Measurements from ENCODE around the gene PRM3. TPM values are rescaled to one million over a fixed set of nuclear protein-coding genes. Genes with fewer than 3 reads are reported as not detected.
A peak's percentile ranks its signal among the peaks of the same experiment; 100 is the strongest.

PRM3 gene
- total RNA-seq, 1 experiment from 2014 or later, result not detected

DNA sequence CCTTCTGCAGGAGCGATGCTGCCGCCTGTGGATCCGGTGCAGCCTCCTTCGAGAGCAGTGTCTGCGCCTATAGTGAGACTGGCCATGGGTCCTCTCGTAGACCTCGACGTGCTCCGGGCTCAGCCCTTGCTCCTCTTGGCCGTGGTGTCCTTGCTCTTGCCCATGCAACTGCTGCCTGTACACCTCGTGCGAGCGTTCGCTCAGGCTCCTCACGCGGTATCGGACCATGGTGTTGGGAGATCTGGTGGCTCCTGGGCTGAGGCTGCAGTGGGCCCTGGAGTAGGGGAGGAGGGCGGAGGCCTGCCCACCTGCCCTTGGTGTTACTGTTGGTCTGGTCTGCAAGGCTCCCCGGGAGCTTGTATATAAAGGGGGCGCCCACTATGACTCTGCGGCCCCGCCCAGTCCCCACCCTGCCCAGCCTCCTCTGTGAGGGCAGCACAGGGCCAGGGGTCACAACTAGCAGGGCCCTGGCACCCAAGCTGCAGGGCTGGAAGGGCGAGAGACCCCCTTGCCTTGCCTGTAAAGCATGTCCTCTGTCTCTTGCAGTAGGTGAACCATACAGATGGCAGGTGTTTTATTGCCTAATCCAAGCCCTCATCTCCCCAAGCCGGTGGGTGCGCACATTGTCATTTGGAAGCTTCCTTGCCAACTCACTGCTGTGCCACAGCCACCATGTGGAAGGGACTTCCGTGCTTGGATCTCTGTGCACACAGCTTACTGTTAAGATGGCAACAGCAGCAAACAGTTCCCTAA, 2.9 kb upstream of the PRM3 start, which contains the start of gene PRM2:
PRM2 (minus strand) TSS at position 338 of the 753 bp plus-strand sequence; CDS start at position 228, 110 bp downstream.
- WGBS (ENCODE audit: extremely low coverage, insufficient read length, low lambda C conversion rate), result no CpG with 5 or more reads among the region's 26 CpGs
- no peaks in the 10 kb centered on the region for H3K79me1 ChIP-seq (ENCODE audit: insufficient read depth, low read depth, low read length, poor library complexity, severe bottlenecking)
- H3K27me3 ChIP-seq (ENCODE audit: insufficient read depth, low read length), result no peaks in the 10 kb centered on the region
- H3K4me1 ChIP-seq (ENCODE audit: insufficient read depth, low read length), result no peaks in the 10 kb centered on the region; the same call in 1 of the 2 replicates
- no peak within 1 kb of the TSS for H3K4ac ChIP-seq (ENCODE audit: low read depth, low read length)
- no peak within 1 kb of the TSS for H3T11ph ChIP-seq (ENCODE audit: low read length)
- no peak within 1 kb of the TSS; the same call in 1 of the 2 replicates for H3K14ac ChIP-seq (ENCODE audit: insufficient read depth, low read length)
- peak within 1 kb of the TSS in 1 of 3 experiments; percentile 87; a peak in 1 of 7 replicates for H3K27ac Mint-ChIP-seq
- H3K4me2 ChIP-seq (ENCODE audit: insufficient read depth, insufficient read length, low read length), result no peak within 1 kb of the TSS
- no peak within 1 kb of the TSS for H3K9ac ChIP-seq (ENCODE audit: extremely low read depth, insufficient read length, low read length)
- no peaks in the 10 kb centered on the region for H3K23me2 ChIP-seq (ENCODE audit: insufficient read length, low read depth, low read length, poor library complexity, severe bottlenecking)
- no peak within 1 kb of the TSS for H2AFZ ChIP-seq (ENCODE audit: low read length)
- H3K4me1 Mint-ChIP-seq, result peaks cover 9 to 16% of the 10 kb centered on the region in 2 experiments
- no peak within 1 kb of the TSS for H3K4me3 Mint-ChIP-seq
- H4K5ac ChIP-seq (ENCODE audit: insufficient read length, low read depth, low read length), result no peak within 1 kb of the TSS
- peaks cover 0 to 7% of the 10 kb centered on the region in 2 experiments; a peak in 3 of 5 replicates for H3K9me3 Mint-ChIP-seq
- no peak within 1 kb of the TSS for H2AK5ac ChIP-seq (ENCODE audit: insufficient read length, low read length)
- H4K91ac ChIP-seq (ENCODE audit: insufficient read length, low read depth, low read length), result no peak within 1 kb of the TSS
- H3K79me2 ChIP-seq (ENCODE audit: insufficient read depth, low read length), result no peaks in the 10 kb centered on the region
- no peak within 1 kb of the TSS for H4K8ac ChIP-seq (replicated peaks; ENCODE audit: insufficient read length, low read depth, low read length)
- no peak within 1 kb of the TSS for H2BK20ac ChIP-seq (ENCODE audit: low read depth, low read length, poor library complexity, severe bottlenecking)
- H2BK5ac ChIP-seq (ENCODE audit: insufficient read length, low read length), result no peak within 1 kb of the TSS
- H2BK12ac ChIP-seq (ENCODE audit: insufficient read length, low read depth, low read length), result no peak within 1 kb of the TSS
- no peak for DNase-seq
- no peaks in the 10 kb centered on the region; the same call in 1 of the 2 replicates for H3K27me3 Mint-ChIP-seq (ENCODE audit: low read depth)
- no peak within 1 kb of the TSS for H3K27ac ChIP-seq (ENCODE audit: insufficient read length, low read depth, low read length)
- no peak within 1 kb of the TSS for H3K23ac ChIP-seq (ENCODE audit: insufficient read length, low read depth, low read length)
- TF ChIP-seq, protein P1, sequence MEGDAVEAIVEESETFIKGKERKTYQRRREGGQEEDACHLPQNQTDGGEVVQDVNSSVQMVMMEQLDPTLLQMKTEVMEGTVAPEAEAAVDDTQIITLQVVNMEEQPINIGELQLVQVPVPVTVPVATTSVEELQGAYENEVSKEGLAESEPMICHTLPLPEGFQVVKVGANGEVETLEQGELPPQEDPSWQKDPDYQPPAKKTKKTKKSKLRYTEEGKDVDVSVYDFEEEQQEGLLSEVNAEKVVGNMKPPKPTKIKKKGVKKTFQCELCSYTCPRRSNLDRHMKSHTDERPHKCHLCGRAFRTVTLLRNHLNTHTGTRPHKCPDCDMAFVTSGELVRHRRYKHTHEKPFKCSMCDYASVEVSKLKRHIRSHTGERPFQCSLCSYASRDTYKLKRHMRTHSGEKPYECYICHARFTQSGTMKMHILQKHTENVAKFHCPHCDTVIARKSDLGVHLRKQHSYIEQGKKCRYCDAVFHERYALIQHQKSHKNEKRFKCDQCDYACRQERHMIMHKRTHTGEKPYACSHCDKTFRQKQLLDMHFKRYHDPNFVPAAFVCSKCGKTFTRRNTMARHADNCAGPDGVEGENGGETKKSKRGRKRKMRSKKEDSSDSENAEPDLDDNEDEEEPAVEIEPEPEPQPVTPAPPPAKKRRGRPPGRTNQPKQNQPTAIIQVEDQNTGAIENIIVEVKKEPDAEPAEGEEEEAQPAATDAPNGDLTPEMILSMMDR (conservative IDR thresholded peaks at IDR 0.05), result no peak
- no peaks in the 10 kb centered on the region for H3K36me3 Mint-ChIP-seq (ENCODE audit: insufficient read depth in 1 of 3, low read depth in 3 of 3)
- no peak within 1 kb of the TSS for H2BK120ac ChIP-seq (ENCODE audit: low read depth, low read length, poor library complexity, severe bottlenecking)
- no peak within 1 kb of the TSS for H3K56ac ChIP-seq (ENCODE audit: insufficient read length, low read depth, low read length)
- H3K9me3 ChIP-seq (ENCODE audit: control insufficient read depth, low read depth, low read length), result no peaks in the 10 kb centered on the region
- H4K20me1 ChIP-seq (ENCODE audit: control insufficient read depth, insufficient read depth, insufficient read length), result no peaks in the 10 kb centered on the region
- H3K18ac ChIP-seq (ENCODE audit: insufficient read length, low read depth, low read length), result no peak within 1 kb of the TSS
- H2BK15ac ChIP-seq (ENCODE audit: low read depth, low read length), result no peak within 1 kb of the TSS

Measured in H9 (cell line).